Lung (tissue), 12 donors: ENCODE measurements around the gene OR5M11. TPM values are rescaled to one million over a fixed set of nuclear protein-coding genes. Genes with fewer than 3 reads are reported as not detected.

Source experiments
- ATAC-seq: fragments of 200-7000 bp; cut with Tn5 transposase; one replicate; pipeline ENCODE4 v1.9.1; 2020; ENCODE audit warnings: moderate number of reproducible peaks; ENCODE audit not compliant: insufficient read depth, low FRiP score
- DNase-seq, 3 donors: peaks; one replicate each; pipeline ENCODE4 v3.0.0-alpha.2; 2013 to 2017
- H3K27ac ChIP-seq, 2 donors: one replicate each; pipeline ENCODE4 v1.5.1; 2013; ENCODE audit warnings: mild to moderate bottlenecking in 2 of 2, moderate library complexity in 2 of 2, control low read depth in 1 of 2, inconsistent platforms in 1 of 2, low read depth in 1 of 2, low read length in 1 of 2
- H3K27me3 ChIP-seq, 3 donors: one replicate each; pipeline ENCODE4 v1.5.1; 2013; ENCODE audit warnings: low read length in 2 of 3; ENCODE audit not compliant: control insufficient read depth in 3 of 3, insufficient read depth in 3 of 3
- H3K36me3 ChIP-seq, 4 donors: one replicate each; pipeline ENCODE4 v1.5.1; 2013; ENCODE audit warnings: low read length in 4 of 4, mild to moderate bottlenecking in 1 of 4, moderate library complexity in 1 of 4; ENCODE audit not compliant: control insufficient read depth in 4 of 4, insufficient read depth in 4 of 4
- H3K4me1 ChIP-seq, 5 donors: one replicate each; pipeline ENCODE4 v1.5.1; 2013; ENCODE audit warnings: low read length in 5 of 5, mild to moderate bottlenecking in 2 of 5, moderate library complexity in 1 of 5; ENCODE audit not compliant: control insufficient read depth in 5 of 5, insufficient read depth in 5 of 5
- H3K4me3 ChIP-seq: one replicate; pipeline ENCODE4 v1.5.1; 2013; ENCODE audit warnings: mild to moderate bottlenecking, control low read depth, moderate library complexity
- H3K9ac ChIP-seq, 2 donors: one replicate each; pipeline ENCODE4 v1.5.1; 2013; ENCODE audit warnings: low read length in 2 of 2, control low read depth in 1 of 2; ENCODE audit not compliant: insufficient read depth in 1 of 2
- H3K9me3 ChIP-seq, 4 donors: one replicate each; pipeline ENCODE4 v1.5.1; 2013; ENCODE audit warnings: low read length in 3 of 4, mild to moderate bottlenecking in 1 of 4, moderate library complexity in 1 of 4; ENCODE audit not compliant: control insufficient read depth in 4 of 4, insufficient read depth in 3 of 4
- WGBS, 2 donors: extraction: QIAGEN DNeasy Blood & Tissue Kit; methylation state at CpG; one replicate each; pipeline ENCODE4 v1.1.7; 2013; 5-methylcytosine and 5-hydroxymethylcytosine counted together
- polyA plus RNA-seq, 2 donors: library from polyadenylated mRNA; stranded (reverse); fragments of 200-250 nt; gene quantifications; one replicate each; pipeline ENCODE4 v1.2.1, GENCODE V29; 2013
- total RNA-seq, 2 donors: library from RNA; depleted of rRNA in 1 of 2; stranded (reverse); fragments of >200 nt in 1 of 2; gene quantifications; one replicate each; pipeline ENCODE4 v1.2.1, GENCODE V29; 2014 to 2021
- TF ChIP-seq, protein P1 (sequence below): IDR thresholded peaks from 2 replicates; pipeline ENCODE4 v1.5.1; 2012; ENCODE audit warnings: mild to moderate bottlenecking; ENCODE audit errors: control extremely low read depth, extremely low read depth
- donor health status: control.
- donor health status: control.
- donor health status: Bipolar disorder and iron deficiency.
- donor health status: healthy.
- donor health status: DM: yes; HTN: yes; CAD: no.

Gene OR5M11
- total and polyA plus RNA-seq, 4 donors: not detected

GRCh38 chr11:56545531-56545930, 2.5 kb upstream of the OR5M11 start:
- DNase-seq (no peak), ATAC-seq (no peak)
- H3K27ac ChIP-seq: no peak overlapping the region
- no peak overlapping the region for H3K4me3 ChIP-seq
- TF ChIP-seq, protein P1, sequence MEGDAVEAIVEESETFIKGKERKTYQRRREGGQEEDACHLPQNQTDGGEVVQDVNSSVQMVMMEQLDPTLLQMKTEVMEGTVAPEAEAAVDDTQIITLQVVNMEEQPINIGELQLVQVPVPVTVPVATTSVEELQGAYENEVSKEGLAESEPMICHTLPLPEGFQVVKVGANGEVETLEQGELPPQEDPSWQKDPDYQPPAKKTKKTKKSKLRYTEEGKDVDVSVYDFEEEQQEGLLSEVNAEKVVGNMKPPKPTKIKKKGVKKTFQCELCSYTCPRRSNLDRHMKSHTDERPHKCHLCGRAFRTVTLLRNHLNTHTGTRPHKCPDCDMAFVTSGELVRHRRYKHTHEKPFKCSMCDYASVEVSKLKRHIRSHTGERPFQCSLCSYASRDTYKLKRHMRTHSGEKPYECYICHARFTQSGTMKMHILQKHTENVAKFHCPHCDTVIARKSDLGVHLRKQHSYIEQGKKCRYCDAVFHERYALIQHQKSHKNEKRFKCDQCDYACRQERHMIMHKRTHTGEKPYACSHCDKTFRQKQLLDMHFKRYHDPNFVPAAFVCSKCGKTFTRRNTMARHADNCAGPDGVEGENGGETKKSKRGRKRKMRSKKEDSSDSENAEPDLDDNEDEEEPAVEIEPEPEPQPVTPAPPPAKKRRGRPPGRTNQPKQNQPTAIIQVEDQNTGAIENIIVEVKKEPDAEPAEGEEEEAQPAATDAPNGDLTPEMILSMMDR: no peak
- no peaks in the 10 kb centered on the region for H3K4me1 ChIP-seq
- H3K9ac ChIP-seq: no peak overlapping the region
- H3K9me3 ChIP-seq: peaks cover 0 to 7% (median under 1%) of the 10 kb centered on the region in 4 donors
- no peaks in the 10 kb centered on the region for H3K36me3 ChIP-seq
- H3K27me3 ChIP-seq: no peaks in the 10 kb centered on the region
- WGBS, 2 donors: 88 to 92% methylated on average over 6 of the region's 6 CpGs

DNA sequence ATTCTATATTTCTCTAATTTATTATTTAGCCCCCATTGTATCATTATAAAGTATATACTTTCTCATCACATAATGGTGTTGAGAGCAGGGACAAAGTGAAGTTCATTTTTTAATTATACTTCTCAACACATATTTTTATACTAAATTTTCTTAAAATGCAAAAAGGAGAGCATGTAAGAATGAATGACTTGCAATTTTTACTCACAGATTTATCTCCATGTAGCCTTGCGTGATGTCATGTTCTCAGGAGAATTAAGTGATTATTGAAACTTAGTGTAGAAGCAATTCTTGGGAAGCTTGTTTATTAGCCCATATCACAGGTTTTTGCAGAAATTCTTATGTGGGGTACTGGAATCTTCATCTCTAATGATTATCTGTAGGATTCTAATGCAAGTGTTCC, 682 bp upstream of the OR5M11 start:
- peaks cover 0 to 7% (median under 1%) of the 10 kb centered on the region in 4 donors for H3K9me3 ChIP-seq
- H3K36me3 ChIP-seq: no peaks in the 10 kb centered on the region
- H3K4me1 ChIP-seq: no peaks in the 10 kb centered on the region
- H3K4me3 ChIP-seq: no peak overlapping the region
- 89 to 96% methylated on average over 1 of the region's 1 CpG for WGBS, 2 donors
- no peak overlapping the region for H3K27ac ChIP-seq
- H3K27me3 ChIP-seq: no peaks in the 10 kb centered on the region
- ATAC-seq: no peak
- TF ChIP-seq, protein P1: no peak
- H3K9ac ChIP-seq: no peak overlapping the region
- DNase-seq: no peak

GRCh38 chr11:56533054-56533740, 9.9 kb downstream of the OR5M11 start:
- H3K4me3 ChIP-seq: no peak overlapping the region
- TF ChIP-seq, protein P1: no peak
- H3K27me3 ChIP-seq: no peaks in the 10 kb centered on the region
- no peaks in the 10 kb centered on the region for H3K9me3 ChIP-seq
- no peak overlapping the region for H3K27ac ChIP-seq
- no peak overlapping the region for H3K9ac ChIP-seq
- no peak for ATAC-seq
- WGBS, 2 donors: 67 to 76% methylated on average over 3 of the region's 3 CpGs
- H3K4me1 ChIP-seq: no peaks in the 10 kb centered on the region
- no peaks in the 10 kb centered on the region for H3K36me3 ChIP-seq
- no peak for DNase-seq

GRCh38 chr11:56531856-56532255, 11.2 kb downstream of the OR5M11 start:
- Histone ChIP-seq H3K36me3 (no peaks in the 10 kb centered on the region), H3K4me1 (no peaks in the 10 kb centered on the region), H3K9ac (no peak overlapping the region), H3K27ac (no peak overlapping the region), H3K27me3 (no peaks in the 10 kb centered on the region), H3K9me3 (no peaks in the 10 kb centered on the region), H3K4me3 (no peak overlapping the region)
- no peak for DNase-seq
- 75 to 83% methylated on average over 2 of the region's 2 CpGs for WGBS, 2 donors
- ATAC-seq: no peak
- TF ChIP-seq, protein P1: no peak
